Measurements from ENCODE around the gene RPGRIP1. TPM values are rescaled to one million over a fixed set of nuclear protein-coding genes. Genes with fewer than 3 reads are reported as not detected.
A peak's percentile ranks its signal among the peaks of the same experiment; 100 is the strongest.

The RPGRIP1 gene
- total and polyA plus RNA-seq, 9 of the 15 experiments (the other 6 are each of a cell fraction or from before 2014, with no cell fraction given), result 0.47 to 0.95 (median 0.65) TPM; not detected in 1

DNA sequence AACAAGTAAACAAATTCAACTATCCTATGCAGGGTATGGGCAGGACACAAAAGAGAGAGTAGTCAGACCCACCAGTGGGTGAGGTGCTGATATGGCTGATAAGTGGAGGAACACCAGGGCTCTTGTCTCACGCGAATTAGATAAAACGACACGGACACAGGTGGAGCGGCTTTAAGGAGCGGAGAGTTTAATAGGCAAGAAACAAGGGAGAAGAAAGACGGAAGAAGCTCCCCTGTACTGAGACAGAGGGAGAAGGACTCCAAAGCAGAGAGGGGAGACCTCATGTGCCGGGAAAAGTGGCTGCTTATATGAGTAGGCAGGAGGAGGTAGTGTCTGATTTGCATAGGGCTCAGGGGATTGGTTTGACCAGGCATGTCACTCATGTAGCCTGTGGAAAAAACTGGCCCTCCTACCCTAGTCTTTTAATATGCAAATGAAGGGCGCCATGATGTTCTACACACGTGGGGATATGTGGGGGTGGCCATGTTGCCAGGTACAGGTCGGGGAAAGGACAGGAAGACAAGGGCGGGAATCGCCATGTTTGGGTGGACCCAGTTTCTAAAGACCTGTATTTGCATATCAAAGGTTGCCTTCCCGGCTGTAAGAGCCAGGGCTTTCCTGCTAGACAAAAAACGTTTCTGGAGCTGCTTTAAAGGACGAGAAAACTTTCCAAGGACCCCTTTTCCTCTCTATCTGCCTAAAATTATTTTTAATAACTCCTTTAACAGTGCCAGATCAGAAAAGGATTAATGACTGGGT, 28.8 kb downstream of the RPGRIP1 start (continued):
- TF ChIP-seq, protein P1, sequence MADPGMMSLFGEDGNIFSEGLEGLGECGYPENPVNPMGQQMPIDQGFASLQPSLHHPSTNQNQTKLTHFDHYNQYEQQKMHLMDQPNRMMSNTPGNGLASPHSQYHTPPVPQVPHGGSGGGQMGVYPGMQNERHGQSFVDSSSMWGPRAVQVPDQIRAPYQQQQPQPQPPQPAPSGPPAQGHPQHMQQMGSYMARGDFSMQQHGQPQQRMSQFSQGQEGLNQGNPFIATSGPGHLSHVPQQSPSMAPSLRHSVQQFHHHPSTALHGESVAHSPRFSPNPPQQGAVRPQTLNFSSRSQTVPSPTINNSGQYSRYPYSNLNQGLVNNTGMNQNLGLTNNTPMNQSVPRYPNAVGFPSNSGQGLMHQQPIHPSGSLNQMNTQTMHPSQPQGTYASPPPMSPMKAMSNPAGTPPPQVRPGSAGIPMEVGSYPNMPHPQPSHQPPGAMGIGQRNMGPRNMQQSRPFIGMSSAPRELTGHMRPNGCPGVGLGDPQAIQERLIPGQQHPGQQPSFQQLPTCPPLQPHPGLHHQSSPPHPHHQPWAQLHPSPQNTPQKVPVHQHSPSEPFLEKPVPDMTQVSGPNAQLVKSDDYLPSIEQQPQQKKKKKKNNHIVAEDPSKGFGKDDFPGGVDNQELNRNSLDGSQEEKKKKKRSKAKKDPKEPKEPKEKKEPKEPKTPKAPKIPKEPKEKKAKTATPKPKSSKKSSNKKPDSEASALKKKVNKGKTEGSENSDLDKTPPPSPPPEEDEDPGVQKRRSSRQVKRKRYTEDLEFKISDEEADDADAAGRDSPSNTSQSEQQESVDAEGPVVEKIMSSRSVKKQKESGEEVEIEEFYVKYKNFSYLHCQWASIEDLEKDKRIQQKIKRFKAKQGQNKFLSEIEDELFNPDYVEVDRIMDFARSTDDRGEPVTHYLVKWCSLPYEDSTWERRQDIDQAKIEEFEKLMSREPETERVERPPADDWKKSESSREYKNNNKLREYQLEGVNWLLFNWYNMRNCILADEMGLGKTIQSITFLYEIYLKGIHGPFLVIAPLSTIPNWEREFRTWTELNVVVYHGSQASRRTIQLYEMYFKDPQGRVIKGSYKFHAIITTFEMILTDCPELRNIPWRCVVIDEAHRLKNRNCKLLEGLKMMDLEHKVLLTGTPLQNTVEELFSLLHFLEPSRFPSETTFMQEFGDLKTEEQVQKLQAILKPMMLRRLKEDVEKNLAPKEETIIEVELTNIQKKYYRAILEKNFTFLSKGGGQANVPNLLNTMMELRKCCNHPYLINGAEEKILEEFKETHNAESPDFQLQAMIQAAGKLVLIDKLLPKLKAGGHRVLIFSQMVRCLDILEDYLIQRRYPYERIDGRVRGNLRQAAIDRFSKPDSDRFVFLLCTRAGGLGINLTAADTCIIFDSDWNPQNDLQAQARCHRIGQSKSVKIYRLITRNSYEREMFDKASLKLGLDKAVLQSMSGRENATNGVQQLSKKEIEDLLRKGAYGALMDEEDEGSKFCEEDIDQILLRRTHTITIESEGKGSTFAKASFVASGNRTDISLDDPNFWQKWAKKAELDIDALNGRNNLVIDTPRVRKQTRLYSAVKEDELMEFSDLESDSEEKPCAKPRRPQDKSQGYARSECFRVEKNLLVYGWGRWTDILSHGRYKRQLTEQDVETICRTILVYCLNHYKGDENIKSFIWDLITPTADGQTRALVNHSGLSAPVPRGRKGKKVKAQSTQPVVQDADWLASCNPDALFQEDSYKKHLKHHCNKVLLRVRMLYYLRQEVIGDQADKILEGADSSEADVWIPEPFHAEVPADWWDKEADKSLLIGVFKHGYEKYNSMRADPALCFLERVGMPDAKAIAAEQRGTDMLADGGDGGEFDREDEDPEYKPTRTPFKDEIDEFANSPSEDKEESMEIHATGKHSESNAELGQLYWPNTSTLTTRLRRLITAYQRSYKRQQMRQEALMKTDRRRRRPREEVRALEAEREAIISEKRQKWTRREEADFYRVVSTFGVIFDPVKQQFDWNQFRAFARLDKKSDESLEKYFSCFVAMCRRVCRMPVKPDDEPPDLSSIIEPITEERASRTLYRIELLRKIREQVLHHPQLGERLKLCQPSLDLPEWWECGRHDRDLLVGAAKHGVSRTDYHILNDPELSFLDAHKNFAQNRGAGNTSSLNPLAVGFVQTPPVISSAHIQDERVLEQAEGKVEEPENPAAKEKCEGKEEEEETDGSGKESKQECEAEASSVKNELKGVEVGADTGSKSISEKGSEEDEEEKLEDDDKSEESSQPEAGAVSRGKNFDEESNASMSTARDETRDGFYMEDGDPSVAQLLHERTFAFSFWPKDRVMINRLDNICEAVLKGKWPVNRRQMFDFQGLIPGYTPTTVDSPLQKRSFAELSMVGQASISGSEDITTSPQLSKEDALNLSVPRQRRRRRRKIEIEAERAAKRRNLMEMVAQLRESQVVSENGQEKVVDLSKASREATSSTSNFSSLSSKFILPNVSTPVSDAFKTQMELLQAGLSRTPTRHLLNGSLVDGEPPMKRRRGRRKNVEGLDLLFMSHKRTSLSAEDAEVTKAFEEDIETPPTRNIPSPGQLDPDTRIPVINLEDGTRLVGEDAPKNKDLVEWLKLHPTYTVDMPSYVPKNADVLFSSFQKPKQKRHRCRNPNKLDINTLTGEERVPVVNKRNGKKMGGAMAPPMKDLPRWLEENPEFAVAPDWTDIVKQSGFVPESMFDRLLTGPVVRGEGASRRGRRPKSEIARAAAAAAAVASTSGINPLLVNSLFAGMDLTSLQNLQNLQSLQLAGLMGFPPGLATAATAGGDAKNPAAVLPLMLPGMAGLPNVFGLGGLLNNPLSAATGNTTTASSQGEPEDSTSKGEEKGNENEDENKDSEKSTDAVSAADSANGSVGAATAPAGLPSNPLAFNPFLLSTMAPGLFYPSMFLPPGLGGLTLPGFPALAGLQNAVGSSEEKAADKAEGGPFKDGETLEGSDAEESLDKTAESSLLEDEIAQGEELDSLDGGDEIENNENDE (IDR thresholded peaks at IDR 0.05; ENCODE audit: low read depth, low read length), result no peak
- peak; percentile 89 for TF ChIP-seq POLR2B (IDR thresholded peaks at IDR 0.05; ENCODE audit: low read depth, partially characterized antibody)
- TF ChIP-seq, protein P2, sequence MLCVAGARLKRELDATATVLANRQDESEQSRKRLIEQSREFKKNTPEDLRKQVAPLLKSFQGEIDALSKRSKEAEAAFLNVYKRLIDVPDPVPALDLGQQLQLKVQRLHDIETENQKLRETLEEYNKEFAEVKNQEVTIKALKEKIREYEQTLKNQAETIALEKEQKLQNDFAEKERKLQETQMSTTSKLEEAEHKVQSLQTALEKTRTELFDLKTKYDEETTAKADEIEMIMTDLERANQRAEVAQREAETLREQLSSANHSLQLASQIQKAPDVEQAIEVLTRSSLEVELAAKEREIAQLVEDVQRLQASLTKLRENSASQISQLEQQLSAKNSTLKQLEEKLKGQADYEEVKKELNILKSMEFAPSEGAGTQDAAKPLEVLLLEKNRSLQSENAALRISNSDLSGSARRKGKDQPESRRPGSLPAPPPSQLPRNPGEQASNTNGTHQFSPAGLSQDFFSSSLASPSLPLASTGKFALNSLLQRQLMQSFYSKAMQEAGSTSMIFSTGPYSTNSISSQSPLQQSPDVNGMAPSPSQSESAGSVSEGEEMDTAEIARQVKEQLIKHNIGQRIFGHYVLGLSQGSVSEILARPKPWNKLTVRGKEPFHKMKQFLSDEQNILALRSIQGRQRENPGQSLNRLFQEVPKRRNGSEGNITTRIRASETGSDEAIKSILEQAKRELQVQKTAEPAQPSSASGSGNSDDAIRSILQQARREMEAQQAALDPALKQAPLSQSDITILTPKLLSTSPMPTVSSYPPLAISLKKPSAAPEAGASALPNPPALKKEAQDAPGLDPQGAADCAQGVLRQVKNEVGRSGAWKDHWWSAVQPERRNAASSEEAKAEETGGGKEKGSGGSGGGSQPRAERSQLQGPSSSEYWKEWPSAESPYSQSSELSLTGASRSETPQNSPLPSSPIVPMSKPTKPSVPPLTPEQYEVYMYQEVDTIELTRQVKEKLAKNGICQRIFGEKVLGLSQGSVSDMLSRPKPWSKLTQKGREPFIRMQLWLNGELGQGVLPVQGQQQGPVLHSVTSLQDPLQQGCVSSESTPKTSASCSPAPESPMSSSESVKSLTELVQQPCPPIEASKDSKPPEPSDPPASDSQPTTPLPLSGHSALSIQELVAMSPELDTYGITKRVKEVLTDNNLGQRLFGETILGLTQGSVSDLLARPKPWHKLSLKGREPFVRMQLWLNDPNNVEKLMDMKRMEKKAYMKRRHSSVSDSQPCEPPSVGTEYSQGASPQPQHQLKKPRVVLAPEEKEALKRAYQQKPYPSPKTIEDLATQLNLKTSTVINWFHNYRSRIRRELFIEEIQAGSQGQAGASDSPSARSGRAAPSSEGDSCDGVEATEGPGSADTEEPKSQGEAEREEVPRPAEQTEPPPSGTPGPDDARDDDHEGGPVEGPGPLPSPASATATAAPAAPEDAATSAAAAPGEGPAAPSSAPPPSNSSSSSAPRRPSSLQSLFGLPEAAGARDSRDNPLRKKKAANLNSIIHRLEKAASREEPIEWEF (CRISPR knock-in tag; IDR thresholded peaks at IDR 0.05), result no peak
- peak; percentile 52; the same call in 1 of the 2 replicates for TF ChIP-seq PHF8 (IDR thresholded peaks at IDR 0.05; ENCODE audit: borderline replicate concordance, low read length)
- peak; percentile 56; the same call in 1 of the 2 replicates for TF ChIP-seq USF1 (CRISPR knock-in tag; IDR thresholded peaks at IDR 0.05)
- TF ChIP-seq, protein P3, sequence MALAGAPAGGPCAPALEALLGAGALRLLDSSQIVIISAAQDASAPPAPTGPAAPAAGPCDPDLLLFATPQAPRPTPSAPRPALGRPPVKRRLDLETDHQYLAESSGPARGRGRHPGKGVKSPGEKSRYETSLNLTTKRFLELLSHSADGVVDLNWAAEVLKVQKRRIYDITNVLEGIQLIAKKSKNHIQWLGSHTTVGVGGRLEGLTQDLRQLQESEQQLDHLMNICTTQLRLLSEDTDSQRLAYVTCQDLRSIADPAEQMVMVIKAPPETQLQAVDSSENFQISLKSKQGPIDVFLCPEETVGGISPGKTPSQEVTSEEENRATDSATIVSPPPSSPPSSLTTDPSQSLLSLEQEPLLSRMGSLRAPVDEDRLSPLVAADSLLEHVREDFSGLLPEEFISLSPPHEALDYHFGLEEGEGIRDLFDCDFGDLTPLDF (CRISPR knock-in tag; IDR thresholded peaks at IDR 0.05), result peak; percentile 81
- TF ChIP-seq TAL1 (IDR thresholded peaks at IDR 0.05), result no peak
